ENCODE results near the gene TRIM9. TPM values are rescaled to one million over a fixed set of nuclear protein-coding genes. Genes with fewer than 3 reads are reported as not detected.
A peak's percentile ranks its signal among the peaks of the same experiment; 100 is the strongest.

TRIM9 gene
- total and polyA plus RNA-seq, 2 of the 4 experiments (the other 2 are of a cell fraction), result under 0.01 to 0.09 TPM

DNA sequence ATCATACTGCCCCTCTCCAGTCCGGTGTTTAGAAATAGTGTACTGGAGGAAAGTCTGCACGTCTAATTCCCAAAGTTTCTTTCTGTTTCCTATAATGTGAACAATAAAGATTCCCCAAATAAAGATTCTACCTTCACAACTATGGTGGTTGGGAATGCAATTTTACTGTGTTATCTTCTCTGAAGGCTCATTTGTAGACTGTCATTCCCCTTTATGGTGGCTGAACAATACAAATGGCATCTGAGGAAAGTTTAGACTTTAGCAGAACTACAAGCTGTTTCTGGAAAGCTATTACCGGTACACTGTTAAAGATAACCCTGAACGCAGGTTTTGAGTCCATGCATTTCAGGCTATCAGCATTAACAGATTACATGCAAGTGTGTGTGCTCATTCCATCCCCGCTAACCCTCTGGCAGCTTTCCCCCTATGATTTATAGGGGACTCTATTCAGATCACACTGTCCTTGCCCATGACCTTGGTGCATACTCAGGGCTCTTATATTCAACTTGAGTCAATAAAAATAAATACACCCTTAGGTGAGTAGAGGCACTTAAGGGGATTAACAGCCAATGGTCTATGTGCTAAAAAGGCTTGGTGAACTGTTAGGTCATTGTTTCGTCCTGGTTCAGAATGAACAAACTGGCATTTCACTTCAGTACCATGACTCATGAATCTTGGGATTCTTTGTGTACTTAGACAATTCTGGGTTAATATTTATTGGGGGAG is 89.9 kb downstream of the TRIM9 start:
- Histone ChIP-seq H3K4me3 (ENCODE audit: insufficient read depth, low read depth, low read length) (no peak overlapping the region), H2AFZ (replicated peaks; ENCODE audit: low read length, poor library complexity) (no peak overlapping the region), H3K9me1 (ENCODE audit: insufficient read depth, low read length) (no peaks in the 10 kb centered on the region), H3K27ac (ENCODE audit: insufficient read depth, low read length) (no peak overlapping the region), H2BK20ac (ENCODE audit: low read depth, low read length) (no peak overlapping the region), H3K14ac (replicated peaks; ENCODE audit: low read depth, low read length) (no peak overlapping the region), H3K36me3 (ENCODE audit: control insufficient read depth, insufficient read depth, low read length) (no peaks in the 10 kb centered on the region), H3K18ac (ENCODE audit: low read depth, low read length) (no peak overlapping the region), H2BK120ac (ENCODE audit: low read depth, low read length) (no peak overlapping the region), H4K91ac (ENCODE audit: insufficient read depth, low read depth, low read length) (no peak overlapping the region), H3K79me1 (ENCODE audit: low read depth in 1 of 2, low read length in 2 of 2) (no peaks in the 10 kb centered on the region), H3K4ac (ENCODE audit: low read depth, low read length) (no peak overlapping the region), H3K9ac (ENCODE audit: low read depth, low read length) (no peak overlapping the region), H3K4me1 (ENCODE audit: control insufficient read depth, insufficient read depth, low read length) (peaks cover 7% of the 10 kb centered on the region), H4K5ac (ENCODE audit: low read depth, low read length) (no peak overlapping the region), H2BK5ac (ENCODE audit: low read depth, low read length, poor library complexity, severe bottlenecking) (no peak overlapping the region), H3K9me3 (ENCODE audit: control insufficient read depth, insufficient read depth, low read length) (no peaks in the 10 kb centered on the region), H2AK5ac (ENCODE audit: low read depth, low read length) (no peak overlapping the region), H2AK9ac (replicated peaks; ENCODE audit: low read depth, low read length, poor library complexity) (no peak overlapping the region), H3K23ac (ENCODE audit: low read depth, low read length) (no peak overlapping the region), H4K8ac (ENCODE audit: low read depth in 2 of 2, low read length in 2 of 2) (no peak overlapping the region), H2BK15ac (ENCODE audit: low read depth, low read length) (no peak overlapping the region), H3K27me3 (ENCODE audit: control insufficient read depth, insufficient read depth, low read length) (peaks cover 9% of the 10 kb centered on the region), H3K56ac (ENCODE audit: extremely low read depth, insufficient read depth, low read length) (no peak overlapping the region), H3K4me2 (ENCODE audit: low read depth, low read length) (peak overlapping the region; percentile 68), H4K20me1 (ENCODE audit: insufficient read depth, low read length) (no peaks in the 10 kb centered on the region)
- TF ChIP-seq BHLHE40 (IDR thresholded peaks at IDR 0.05; ENCODE audit: low read depth, low read length) (no peak), NFE2L2 (IDR thresholded peaks at IDR 0.05; ENCODE audit: low read depth, low read length) (0 out of 2 replicates have a peak, but pooled peaks have one; percentile 8), CEBPB (IDR thresholded peaks at IDR 0.05; ENCODE audit: low read depth, low read length) (peak; percentile 91; the same call in 1 of the 2 replicates), RCOR1 (IDR thresholded peaks at IDR 0.05; ENCODE audit: insufficient replicate concordance, low read length) (no peak)
- no TSS peak for BruUV-seq (replicated peaks)
- ChIA-PET POLR2A (ENCODE audit: unreplicated experiment) (no interaction called here), CTCF (interaction anchor here (1.2 kb wide), 1 partner anchor 10 kb away, joined by 3 read pairs; no protein-coding TSS in a partner anchor)
- intact Hi-C loops (cut with micrococcal nuclease) (no loop called here), dilution Hi-C loops (cut with HindIII; ENCODE audit: low sequenced_read_pairs, unreplicated experiment) (no loop called here), in situ Hi-C loops (cut with MboI; ENCODE audit: low sequenced_read_pairs) (no loop called here)
- peak; percentile 76 for ATAC-seq (ENCODE audit: low read depth)
- WGBS, 2 experiments (ENCODE audit: extremely low coverage in 2 of 2, insufficient read length in 1 of 2), result 27% methylated on average over 2 of the region's 6 CpGs; no CpG with 5 or more reads in 1 of the 2 experiments
- peak; percentile 51 for DNase-seq

Data from IMR-90 (cell line).